ENCODE results near the gene AHRR. TPM values are rescaled to one million over a fixed set of nuclear protein-coding genes. Genes with fewer than 3 reads are reported as not detected.
A peak's percentile ranks its signal among the peaks of the same experiment; 100 is the strongest.
"Not testable (repeated sequence)": the region's sequence is repeated elsewhere in the genome, so short reads cannot be mapped to it uniquely, and the experiment has no call there.

Gene AHRR
- total RNA-seq, 6 experiments from 2014 or later = 0.06 to 0.81 (median 0.43) TPM

- WGBS (ENCODE audit: insufficient coverage, low coverage, low lambda C conversion rate, missing lambda C conversion rate) = 50% methylated on average over 2 of the region's 2 CpGs
- Histone ChIP-seq H3K36me3 (no peaks in the 10 kb centered on the region), H3K27ac (no peak overlapping the region), H3K4me1 (no peaks in the 10 kb centered on the region), H3K27me3 (no peaks in the 10 kb centered on the region), H3K9me3 (no peaks in the 10 kb centered on the region), H3K4me3 (no peak overlapping the region)
- ATAC-seq (no peak), DNase-seq (peak in 1 of 3 donors; percentile 12)
- TF ChIP-seq POLR2A (IDR thresholded peaks at IDR 0.05) = no peak
- no peak for TF ChIP-seq CTCF (IDR thresholded peaks at IDR 0.05)
- intact Hi-C loops (cut with DNase I) = no loop called here
Observed at GRCh38 chr5:298737-299125, 22.8 kb upstream of the AHRR start.

DNA sequence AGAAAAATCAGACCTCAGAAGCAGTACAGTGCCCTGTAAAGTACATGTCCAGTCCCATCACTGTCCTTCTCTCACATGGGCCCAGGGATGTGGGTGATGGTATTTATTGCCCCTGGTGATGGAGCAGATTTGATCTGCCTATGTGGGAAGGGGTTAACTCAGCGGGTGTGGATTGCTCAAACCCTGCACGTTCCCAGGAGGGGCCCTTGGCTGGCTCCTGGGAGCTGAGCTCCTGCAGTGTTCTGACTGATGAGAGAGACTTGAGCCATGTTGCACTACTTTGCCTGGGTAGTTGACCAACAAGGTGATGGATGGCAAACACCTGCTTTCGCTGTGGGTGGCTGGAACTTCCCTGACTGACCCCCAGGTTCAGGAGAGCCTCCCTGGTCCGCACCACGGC lies 21.6 kb upstream of the AHRR start:
- H3K36me3 ChIP-seq; intact Hi-C loops (cut with DNase I); H3K9me3 ChIP-seq; H3K4me1 ChIP-seq; H3K27ac ChIP-seq; H3K27me3 ChIP-seq; DNase-seq; H3K4me3 ChIP-seq; ATAC-seq: not testable (repeated sequence)
- no CpG with 5 or more reads among the region's 5 CpGs for WGBS (ENCODE audit: insufficient coverage, low coverage, low lambda C conversion rate, missing lambda C conversion rate)

- DNase-seq = peak in 1 of 3 donors; percentile 24
- ATAC-seq; H3K9me3 ChIP-seq; H3K36me3 ChIP-seq; H3K4me1 ChIP-seq; intact Hi-C loops (cut with DNase I); H3K27ac ChIP-seq; H3K27me3 ChIP-seq; H3K4me3 ChIP-seq: not testable (repeated sequence)
- 96% methylated on average over 4 of the region's 21 CpGs for WGBS (ENCODE audit: insufficient coverage, low coverage, low lambda C conversion rate, missing lambda C conversion rate)
Observed at GRCh38 chr5:300691-301435, 20.7 kb upstream of the AHRR start.

DNA sequence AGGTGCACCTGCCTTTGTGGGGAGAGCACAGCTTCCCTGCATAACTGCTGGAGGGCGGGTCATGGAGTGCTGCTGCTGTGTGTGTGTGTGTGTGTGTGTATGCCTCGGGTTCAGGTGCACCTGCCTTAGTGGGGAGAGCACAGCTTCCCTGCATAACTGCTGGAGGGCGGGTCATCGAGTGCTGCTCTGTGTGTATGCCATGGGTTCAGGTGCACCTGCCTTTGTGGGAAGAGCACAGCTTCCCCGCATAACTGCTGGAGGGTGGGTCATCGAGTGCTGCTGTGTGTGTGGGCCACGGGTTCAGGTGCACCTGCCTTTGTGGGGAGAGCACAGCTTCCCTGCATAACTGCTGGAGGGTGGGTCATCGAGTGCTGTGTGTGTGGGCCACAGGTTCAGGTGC lies 19.1 kb upstream of the AHRR start:
- H3K36me3 ChIP-seq = peaks cover 0 to 15% (median 7%) of the 10 kb centered on the region in 4 donors
- intact Hi-C loops (cut with DNase I); H3K9me3 ChIP-seq; H3K27ac ChIP-seq; ATAC-seq; H3K27me3 ChIP-seq; H3K4me1 ChIP-seq; H3K4me3 ChIP-seq; DNase-seq: not testable (repeated sequence)
- 100% methylated on average over 1 of the region's 8 CpGs for WGBS (ENCODE audit: insufficient coverage, low coverage, low lambda C conversion rate, missing lambda C conversion rate)

DNA sequence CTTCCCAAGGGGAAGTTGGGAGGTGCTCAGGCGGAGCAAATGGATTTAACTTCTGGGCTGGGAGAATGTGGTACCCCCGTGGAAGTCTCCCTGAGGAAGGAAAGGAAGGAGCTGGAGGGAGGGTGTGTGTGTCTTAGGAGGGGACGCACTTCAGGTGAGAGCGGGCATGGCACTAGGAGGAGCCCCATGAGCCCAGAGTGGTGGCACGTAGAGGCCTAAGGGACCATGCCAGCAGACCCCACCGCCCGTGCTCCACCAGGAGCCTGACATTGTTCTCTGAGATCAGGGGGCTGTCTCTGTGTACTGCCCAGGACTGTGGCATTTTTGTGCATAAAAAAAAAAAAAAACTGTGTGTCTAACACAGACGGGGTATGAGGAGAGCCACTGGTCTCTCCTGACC lies 18.5 kb upstream of the AHRR start:
- intact Hi-C loops (cut with DNase I) = no loop called here
- no peak overlapping the region for H3K4me3 ChIP-seq
- no peak overlapping the region for H3K27ac ChIP-seq
- H3K27me3 ChIP-seq = no peaks in the 10 kb centered on the region
- no peak for TF ChIP-seq POLR2A (IDR thresholded peaks at IDR 0.05)
- no peak for TF ChIP-seq CTCF (IDR thresholded peaks at IDR 0.05)
- 91% methylated on average over 6 of the region's 8 CpGs for WGBS (ENCODE audit: insufficient coverage, low coverage, low lambda C conversion rate, missing lambda C conversion rate)
- H3K36me3 ChIP-seq = peaks cover 0 to 19% (median 10%) of the 10 kb centered on the region in 4 donors
- peak in 1 of 4 donors; percentile 20 for ATAC-seq
- no peaks in the 10 kb centered on the region for H3K4me1 ChIP-seq
- DNase-seq = peak in 1 of 3 donors; percentile 24
- no peaks in the 10 kb centered on the region for H3K9me3 ChIP-seq

DNA sequence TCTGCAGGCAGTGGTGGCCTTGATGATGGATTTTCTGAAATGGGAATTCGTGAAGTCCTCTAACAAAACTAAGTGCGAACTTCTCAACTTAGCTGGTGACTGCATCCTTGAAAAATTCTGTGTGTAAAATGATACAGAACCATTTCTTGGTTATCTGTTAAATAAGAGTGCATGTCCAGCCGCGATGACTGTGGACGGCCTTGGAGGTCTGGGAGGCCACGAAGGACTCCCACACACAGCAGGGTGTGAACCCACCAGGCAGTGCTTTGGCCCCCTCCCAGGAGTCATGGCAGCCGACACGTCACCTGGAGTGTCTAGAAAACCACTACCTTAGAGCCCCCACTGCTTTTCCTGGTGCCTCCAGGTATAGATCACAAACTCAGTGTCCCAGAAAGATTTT lies 17.8 kb upstream of the AHRR start:
- 80% methylated on average over 1 of the region's 8 CpGs for WGBS (ENCODE audit: insufficient coverage, low coverage, low lambda C conversion rate, missing lambda C conversion rate)
- DNase-seq = peak in 1 of 3 donors; percentile 28
- ATAC-seq; H3K4me3 ChIP-seq; H3K9me3 ChIP-seq; H3K27ac ChIP-seq; H3K27me3 ChIP-seq; H3K4me1 ChIP-seq; intact Hi-C loops (cut with DNase I): not testable (repeated sequence)
- peaks cover 0 to 19% (median 10%) of the 10 kb centered on the region in 4 donors for H3K36me3 ChIP-seq
